Astrocyte of the cerebellum (primary cell): Measurements from ENCODE around the gene AGBL1.

Source experiments
- DNase-seq: peaks from one replicate; pipeline ENCODE4 v3.0.0-alpha.2; 2011; ENCODE audit warnings: low read depth
- H3K4me3 ChIP-seq: 2 replicates; pipeline ENCODE4 v1.5.1; 2011; ENCODE audit warnings: mild to moderate bottlenecking, low read depth, low read length, moderate library complexity
- in situ Hi-C: cut with HindIII; loops from 2 replicates; pipeline ENCODE4 v1.10.0; 2017; ENCODE audit warnings: low sequenced_read_pairs
- TF ChIP-seq, protein P1 (sequence below): IDR thresholded peaks from 2 replicates; pipeline ENCODE4 v1.5.1; 2012; ENCODE audit warnings: low read length, low read depth, moderate library complexity, mild to moderate bottlenecking; ENCODE audit errors: missing control alignments

The AGBL1 gene

DNA sequence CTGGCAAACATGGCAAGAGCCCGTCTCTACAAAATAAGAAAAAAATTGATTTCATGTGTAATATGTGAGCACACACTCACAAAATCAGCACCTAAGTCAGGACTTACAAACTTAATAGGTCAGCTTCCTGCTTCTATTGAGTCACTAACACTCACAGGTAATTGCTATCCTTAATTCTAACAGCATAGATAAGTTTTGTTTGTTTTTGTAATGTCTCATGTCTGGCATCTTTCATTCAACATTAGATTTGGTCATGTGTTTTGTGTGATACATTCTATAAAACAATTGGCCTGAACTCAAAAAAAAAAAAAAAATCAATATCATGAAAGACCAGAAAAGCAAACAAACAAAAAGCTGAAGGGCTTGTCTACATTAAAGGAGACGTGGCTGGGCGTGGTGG is 564.7 kb downstream of the AGBL1 start:
- DNase-seq, result no peak
- in situ Hi-C loops, result no loop called here
- TF ChIP-seq, protein P1, sequence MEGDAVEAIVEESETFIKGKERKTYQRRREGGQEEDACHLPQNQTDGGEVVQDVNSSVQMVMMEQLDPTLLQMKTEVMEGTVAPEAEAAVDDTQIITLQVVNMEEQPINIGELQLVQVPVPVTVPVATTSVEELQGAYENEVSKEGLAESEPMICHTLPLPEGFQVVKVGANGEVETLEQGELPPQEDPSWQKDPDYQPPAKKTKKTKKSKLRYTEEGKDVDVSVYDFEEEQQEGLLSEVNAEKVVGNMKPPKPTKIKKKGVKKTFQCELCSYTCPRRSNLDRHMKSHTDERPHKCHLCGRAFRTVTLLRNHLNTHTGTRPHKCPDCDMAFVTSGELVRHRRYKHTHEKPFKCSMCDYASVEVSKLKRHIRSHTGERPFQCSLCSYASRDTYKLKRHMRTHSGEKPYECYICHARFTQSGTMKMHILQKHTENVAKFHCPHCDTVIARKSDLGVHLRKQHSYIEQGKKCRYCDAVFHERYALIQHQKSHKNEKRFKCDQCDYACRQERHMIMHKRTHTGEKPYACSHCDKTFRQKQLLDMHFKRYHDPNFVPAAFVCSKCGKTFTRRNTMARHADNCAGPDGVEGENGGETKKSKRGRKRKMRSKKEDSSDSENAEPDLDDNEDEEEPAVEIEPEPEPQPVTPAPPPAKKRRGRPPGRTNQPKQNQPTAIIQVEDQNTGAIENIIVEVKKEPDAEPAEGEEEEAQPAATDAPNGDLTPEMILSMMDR, result no peak
- H3K4me3 ChIP-seq, result no peak overlapping the region

DNA sequence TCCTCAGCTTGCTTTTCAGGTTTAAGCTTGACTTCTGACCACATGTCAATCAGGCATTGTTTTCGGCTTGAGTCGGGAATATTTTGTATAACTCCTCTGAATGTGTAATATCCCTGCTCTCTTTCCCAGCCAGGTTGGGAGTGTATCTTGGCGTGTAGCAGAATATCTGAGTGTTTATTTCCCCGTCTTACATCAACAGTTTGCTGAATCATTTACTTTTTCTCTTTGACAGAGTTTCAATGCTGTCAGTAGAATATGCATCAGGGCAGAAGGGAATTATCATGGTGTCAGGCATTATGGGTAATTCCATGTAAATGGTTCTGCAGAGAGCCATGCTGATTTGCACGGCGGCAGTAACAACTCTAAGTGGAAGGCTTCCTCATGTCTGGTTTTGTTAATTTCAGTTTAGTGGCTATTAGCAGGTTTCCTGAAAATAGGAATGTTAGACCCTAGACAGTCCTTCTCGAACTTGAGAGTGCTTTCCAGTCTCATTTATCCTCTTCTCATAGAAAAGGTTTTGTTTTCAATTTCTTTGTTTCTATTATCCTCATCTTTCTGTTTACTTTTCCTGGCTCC is 566.3 kb downstream of the AGBL1 start:
- TF ChIP-seq, protein P1, result no peak
- no peak overlapping the region for H3K4me3 ChIP-seq

DNA sequence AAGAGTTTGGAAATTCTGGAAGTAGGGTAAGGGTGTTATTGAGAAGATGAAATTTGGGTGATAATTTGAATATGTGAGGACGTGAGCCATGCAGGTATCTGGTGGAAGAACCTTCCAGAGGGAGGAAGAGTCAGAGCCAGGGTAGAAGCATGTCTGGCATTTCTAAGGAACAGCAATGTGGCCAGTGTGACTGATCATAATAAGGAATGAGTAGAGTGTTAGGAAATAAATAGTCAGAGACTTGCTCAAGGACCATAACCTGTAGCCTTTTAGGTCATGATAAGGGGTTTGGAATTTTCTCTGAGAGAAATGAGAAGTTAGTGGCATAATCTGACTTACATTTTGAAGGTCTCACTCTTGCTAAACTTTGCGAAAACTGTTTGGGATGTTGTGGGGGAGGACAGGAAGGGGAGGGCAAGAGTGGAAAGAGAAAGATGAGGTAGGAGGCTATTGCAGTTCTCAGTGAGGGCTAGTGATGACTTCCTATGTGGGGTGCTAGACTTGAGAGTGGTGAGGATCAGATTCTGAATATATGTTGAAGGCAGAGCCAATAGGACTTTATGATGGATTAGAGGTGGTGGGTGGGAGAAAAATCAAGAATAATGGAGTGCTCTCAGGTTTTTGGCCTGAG is 568.3 kb downstream of the AGBL1 start:
- DNase-seq, result no peak
- in situ Hi-C loops, result no loop called here
- TF ChIP-seq, protein P1, result no peak
- no peak overlapping the region for H3K4me3 ChIP-seq

More for the DNA sequence above, 566.3 kb downstream of the AGBL1 start:
- in situ Hi-C loops, result no loop called here
- DNase-seq, result no peak

DNA sequence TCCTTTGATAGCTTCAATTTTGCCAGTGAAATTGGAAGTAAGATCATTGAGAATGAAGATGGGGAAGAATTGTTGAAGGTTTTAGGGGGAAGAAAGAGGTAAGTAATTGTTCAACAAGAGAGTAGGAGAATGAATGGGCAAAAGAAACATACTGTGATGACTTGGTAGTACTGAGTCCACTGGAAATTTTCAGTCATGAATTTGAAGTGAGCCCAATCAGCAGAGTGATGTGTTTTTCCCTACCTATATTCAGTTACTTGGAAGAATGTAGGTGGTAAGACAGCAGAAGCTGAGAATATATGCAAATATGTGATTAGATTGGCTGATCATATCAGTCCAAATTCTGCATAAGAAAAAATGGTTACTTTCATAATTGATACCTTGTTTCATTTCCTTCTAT is 569.6 kb downstream of the AGBL1 start:
- TF ChIP-seq, protein P1, result no peak
- no peak overlapping the region for H3K4me3 ChIP-seq
- no peak for DNase-seq
- in situ Hi-C loops, result no loop called here

DNA sequence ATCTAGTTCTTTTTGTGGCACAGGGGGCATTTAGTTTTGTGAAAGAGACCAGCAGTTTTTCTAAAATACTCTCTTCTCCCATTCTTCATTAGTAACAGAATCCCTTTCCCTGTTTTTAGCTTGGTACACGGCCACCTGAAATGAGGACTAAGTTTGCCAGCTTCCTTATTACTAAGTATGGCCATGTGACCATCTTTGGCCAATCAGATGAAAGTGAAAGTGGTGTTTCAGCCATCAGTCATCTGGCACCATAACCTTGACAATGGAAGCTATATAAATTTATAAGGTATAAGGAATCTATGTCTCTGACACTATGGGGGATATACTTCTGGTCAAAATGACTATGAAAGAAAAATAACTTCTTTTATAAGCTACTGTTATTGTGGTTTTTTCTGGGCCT is 570.4 kb downstream of the AGBL1 start:
- H3K4me3 ChIP-seq, result no peak overlapping the region
- TF ChIP-seq, protein P1, result no peak
- in situ Hi-C loops, result no loop called here
- no peak for DNase-seq

DNA sequence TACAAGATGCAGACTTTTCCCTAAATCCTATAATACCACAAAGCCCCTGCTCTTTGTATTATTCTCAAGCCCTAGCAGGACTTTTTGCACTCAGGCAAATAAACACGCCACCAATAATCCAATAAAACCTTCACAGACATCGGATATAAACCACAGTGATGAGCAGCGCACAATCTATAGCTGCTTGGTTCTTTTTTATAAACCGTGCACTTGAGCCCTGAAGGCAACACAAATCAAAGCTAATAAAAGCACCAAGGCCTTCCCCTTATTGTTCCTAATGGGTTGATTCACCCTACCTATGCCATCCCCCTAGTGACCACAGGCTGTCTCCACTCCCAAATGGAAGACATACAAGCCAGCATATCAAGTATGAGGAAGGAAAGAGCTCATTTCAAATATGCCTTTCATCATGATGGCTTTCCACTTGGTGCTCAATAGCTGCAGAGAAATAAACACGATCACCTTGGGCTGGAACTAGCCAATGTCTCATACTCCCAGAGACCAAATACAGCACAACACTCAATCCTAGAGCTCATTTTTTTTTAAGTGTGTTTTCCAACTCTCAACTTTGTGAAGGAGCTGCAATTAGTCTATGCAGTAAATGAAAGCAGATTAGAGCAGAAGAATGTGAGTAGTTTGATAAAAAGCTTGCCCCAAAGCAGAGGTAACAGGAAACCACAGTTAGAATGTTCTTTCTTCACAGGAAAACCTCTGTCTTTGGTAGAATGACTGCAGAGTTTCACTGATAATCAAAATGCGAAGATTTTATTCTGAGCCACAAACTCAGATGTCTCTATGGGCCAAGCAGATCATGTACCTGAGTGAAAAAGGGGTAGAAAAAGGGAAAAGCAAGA is 573.9 kb downstream of the AGBL1 start:
- no peak for DNase-seq
- TF ChIP-seq, protein P1, result no peak
- no peak overlapping the region for H3K4me3 ChIP-seq
- in situ Hi-C loops, result no loop called here
